HCT116 (cell line): ENCODE data around the gene NOS1.

Experiments
- EZH2 ChIP-seq: fragments of 200-600 bp; sonication (generic); IDR thresholded peaks from 2 replicates; pipeline ENCODE4 v1.6.1; 2017; ENCODE audit warnings: antibody characterized with exemption, mixed run types
- EZH2phosphoT487 ChIP-seq: fragments of 200-600 bp; IDR thresholded peaks from 2 replicates; pipeline ENCODE4 v1.6.1; 2018; ENCODE audit warnings: antibody characterized with exemption, borderline replicate concordance
- POLR2A ChIP-seq: IDR thresholded peaks from 2 replicates; pipeline ENCODE4 v1.7.0; 2011; ENCODE audit warnings: borderline replicate concordance; ENCODE audit not compliant: insufficient read depth, insufficient read length; ENCODE audit errors: extremely low read depth
- POLR2AphosphoS5 ChIP-seq: IDR thresholded peaks from 2 replicates; pipeline ENCODE4 v1.6.1; 2011; ENCODE audit warnings: mild to moderate bottlenecking, low read depth, low read length, moderate library complexity

DNA sequence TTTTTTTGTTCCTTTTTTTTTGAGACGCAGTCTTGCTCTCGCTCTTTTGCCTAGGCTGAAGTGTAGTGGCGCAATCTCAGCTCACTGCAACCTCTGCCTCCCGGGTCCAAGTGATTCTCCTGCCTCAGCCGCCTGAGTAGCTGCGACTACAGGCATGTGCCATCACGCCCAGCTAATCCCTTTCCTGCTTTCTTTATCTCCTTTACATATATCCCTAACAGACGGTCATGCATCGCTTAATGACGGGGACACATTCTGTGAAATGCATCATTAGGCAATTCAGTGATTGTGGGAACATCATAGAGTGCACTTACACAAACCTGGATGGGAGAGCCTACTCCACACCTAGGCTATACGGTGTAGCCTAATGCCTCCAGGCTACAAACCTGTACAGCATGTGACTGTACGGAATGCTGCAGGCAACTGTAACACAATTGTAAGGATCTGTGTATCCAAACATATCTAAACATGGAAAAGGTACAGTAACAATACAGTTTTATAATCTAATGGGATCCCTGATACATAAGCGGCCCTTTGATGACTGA is 32.8 kb downstream of the NOS1 start:
- TF ChIP-seq EZH2phosphoT487 (no peak), POLR2A (no peak), EZH2 (no peak), POLR2AphosphoS5 (no peak)
